ENCODE measurements around the gene GPSM1. TPM values are rescaled to one million over a fixed set of nuclear protein-coding genes. Genes with fewer than 3 reads are reported as not detected.

Gene GPSM1
- total RNA-seq, 1 experiment from 2014 or later: 24.7 TPM

GRCh38 chr9:136342181-136343120 is 15.1 kb downstream of the GPSM1 start:
- no peaks in the 10 kb centered on the region for H3K9me3 ChIP-seq (ENCODE audit: control insufficient read depth, low read depth, low read length)
- Mint-ChIP-seq H3K9me3 (no peaks in the 10 kb centered on the region), H3K4me1 (peaks cover 6 to 30% of the 10 kb centered on the region in 2 experiments; a peak in 3 of 4 replicates), H3K4me3 (peak overlapping the region; percentile 59 to 80), H3K27ac (peak overlapping the region in 2 of 3 experiments; percentile 83 to 94; a peak in 3 of 7 replicates), H3K36me3 (ENCODE audit: insufficient read depth in 1 of 3, low read depth in 3 of 3) (no peaks in the 10 kb centered on the region; a peak in 1 of 7 replicates), H3K27me3 (ENCODE audit: low read depth) (no peaks in the 10 kb centered on the region; the same call in 1 of the 2 replicates)
- no peak overlapping the region for H2BK15ac ChIP-seq (ENCODE audit: low read depth, low read length)
- H3K27me3 ChIP-seq (ENCODE audit: insufficient read depth, low read length): no peaks in the 10 kb centered on the region
- H3K27ac ChIP-seq (ENCODE audit: insufficient read length, low read depth, low read length): no peak overlapping the region
- no peak overlapping the region for H3T11ph ChIP-seq (ENCODE audit: low read length)
- no peak overlapping the region for H3K18ac ChIP-seq (ENCODE audit: insufficient read length, low read depth, low read length)
- H3K23me2 ChIP-seq (ENCODE audit: insufficient read length, low read depth, low read length, poor library complexity, severe bottlenecking): no peaks in the 10 kb centered on the region
- no peak overlapping the region for H2BK20ac ChIP-seq (ENCODE audit: low read depth, low read length, poor library complexity, severe bottlenecking)
- H2BK120ac ChIP-seq (ENCODE audit: low read depth, low read length, poor library complexity, severe bottlenecking): no peak overlapping the region
- no peak overlapping the region for H3K9ac ChIP-seq (ENCODE audit: extremely low read depth, insufficient read length, low read length)
- no peak overlapping the region for H2AFZ ChIP-seq (ENCODE audit: low read length)
- no peak overlapping the region for H4K8ac ChIP-seq (replicated peaks; ENCODE audit: insufficient read length, low read depth, low read length)
- no peaks in the 10 kb centered on the region for H3K79me1 ChIP-seq (ENCODE audit: insufficient read depth, low read depth, low read length, poor library complexity, severe bottlenecking)
- no peak overlapping the region for H4K5ac ChIP-seq (ENCODE audit: insufficient read length, low read depth, low read length)
- WGBS (ENCODE audit: extremely low coverage, insufficient read length, low lambda C conversion rate): no CpG with 5 or more reads among the region's 60 CpGs
- DNase-seq: peak; percentile 95
- no peak overlapping the region for H3K4ac ChIP-seq (ENCODE audit: low read depth, low read length)
- H3K23ac ChIP-seq (ENCODE audit: insufficient read length, low read depth, low read length): no peak overlapping the region
- H3K56ac ChIP-seq (ENCODE audit: insufficient read length, low read depth, low read length): no peak overlapping the region
- TF ChIP-seq CTCF (conservative IDR thresholded peaks at IDR 0.05): no peak; the same call in 2 of the 3 replicates
- peak overlapping the region; percentile 50; the same call in 1 of the 2 replicates for H3K14ac ChIP-seq (ENCODE audit: insufficient read depth, low read length)
- no peaks in the 10 kb centered on the region for H3K79me2 ChIP-seq (ENCODE audit: insufficient read depth, low read length)
- H2BK12ac ChIP-seq (ENCODE audit: insufficient read length, low read depth, low read length): no peak overlapping the region
- H4K91ac ChIP-seq (ENCODE audit: insufficient read length, low read depth, low read length): no peak overlapping the region
- H3K4me1 ChIP-seq (ENCODE audit: insufficient read depth, low read length): no peaks in the 10 kb centered on the region
- no peak overlapping the region for H2BK5ac ChIP-seq (ENCODE audit: insufficient read length, low read length)
- H4K20me1 ChIP-seq (ENCODE audit: control insufficient read depth, insufficient read depth, insufficient read length): no peaks in the 10 kb centered on the region
- peak overlapping the region; percentile 15 for H3K4me2 ChIP-seq (ENCODE audit: insufficient read depth, insufficient read length, low read length)
- H2AK5ac ChIP-seq (ENCODE audit: insufficient read length, low read length): no peak overlapping the region
